ENCODE data around the gene ZMIZ1.
"Not testable (repeated sequence)": the region's sequence is repeated elsewhere in the genome, so short reads cannot be mapped to it uniquely, and the experiment has no call there.

ZMIZ1 gene

GRCh38 chr10:79275431-79275851 is 206.7 kb downstream of the ZMIZ1 start:
- DNase-seq (ENCODE audit: low read depth), result no peak
- H3K4me3 ChIP-seq (ENCODE audit: low read depth, low read length), result no peak overlapping the region

DNA sequence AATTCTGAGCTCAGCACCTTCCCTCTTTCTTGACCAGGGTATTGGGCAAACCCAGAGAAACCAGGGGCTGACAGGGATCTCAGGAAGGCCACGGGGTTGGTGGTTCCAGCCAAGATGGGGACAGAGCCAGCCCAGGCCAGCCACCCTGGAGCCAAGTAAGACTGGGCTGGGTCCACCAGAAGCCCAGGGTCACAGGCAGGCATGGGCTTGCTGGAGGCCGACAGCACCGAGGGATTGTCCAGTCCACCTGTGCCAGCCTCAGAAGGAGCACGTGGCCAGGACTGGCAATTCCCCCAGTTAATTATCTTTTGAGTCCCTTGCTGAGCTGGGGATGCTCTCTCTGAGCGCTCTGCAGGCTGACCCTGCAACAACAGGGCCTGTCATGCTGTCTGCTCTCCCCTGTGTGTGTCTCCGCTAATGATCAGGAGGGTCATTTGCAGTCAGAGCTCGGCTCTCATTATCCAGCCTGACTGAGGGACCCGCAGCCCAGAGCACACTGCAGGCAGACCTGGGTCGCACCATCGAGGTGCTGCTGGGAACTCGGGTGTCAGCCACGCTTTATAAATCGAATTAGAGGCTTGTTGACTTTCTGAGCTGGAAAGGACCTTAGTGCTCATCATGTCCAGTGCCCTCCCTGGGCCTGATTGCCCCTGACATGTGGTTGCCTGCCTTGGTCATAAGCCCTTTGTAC is 209.0 kb downstream of the ZMIZ1 start:
- DNase-seq (ENCODE audit: low read depth), result no peak
- no peak overlapping the region for H3K4me3 ChIP-seq (ENCODE audit: low read depth, low read length)

- H3K4me3 ChIP-seq (ENCODE audit: low read depth, low read length); DNase-seq (ENCODE audit: low read depth): not testable (repeated sequence)
Measured at GRCh38 chr10:79279047-79279446, 210.3 kb downstream of the ZMIZ1 start.

DNA sequence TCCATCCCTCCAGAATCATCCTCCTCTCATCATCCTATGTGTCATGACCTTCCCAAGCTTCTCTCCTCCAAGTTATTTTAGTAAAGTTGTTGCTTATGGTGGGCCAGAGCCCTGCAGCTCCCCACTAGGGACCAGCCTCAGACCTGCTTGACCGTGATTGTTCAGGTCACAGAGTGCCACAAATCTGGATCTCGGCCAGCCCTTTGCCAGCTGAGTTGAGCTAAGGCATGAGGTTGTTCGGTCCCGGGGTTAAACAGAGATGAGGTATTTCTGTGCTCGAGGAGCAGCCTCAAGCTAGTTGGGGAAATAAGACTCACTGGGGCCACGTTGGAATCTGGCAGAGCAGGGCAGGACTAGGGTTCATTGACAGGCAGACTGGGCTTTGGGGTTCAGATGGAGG is 212.2 kb downstream of the ZMIZ1 start:
- DNase-seq (ENCODE audit: low read depth), result no peak
- H3K4me3 ChIP-seq (ENCODE audit: low read depth, low read length), result no peak overlapping the region

DNA sequence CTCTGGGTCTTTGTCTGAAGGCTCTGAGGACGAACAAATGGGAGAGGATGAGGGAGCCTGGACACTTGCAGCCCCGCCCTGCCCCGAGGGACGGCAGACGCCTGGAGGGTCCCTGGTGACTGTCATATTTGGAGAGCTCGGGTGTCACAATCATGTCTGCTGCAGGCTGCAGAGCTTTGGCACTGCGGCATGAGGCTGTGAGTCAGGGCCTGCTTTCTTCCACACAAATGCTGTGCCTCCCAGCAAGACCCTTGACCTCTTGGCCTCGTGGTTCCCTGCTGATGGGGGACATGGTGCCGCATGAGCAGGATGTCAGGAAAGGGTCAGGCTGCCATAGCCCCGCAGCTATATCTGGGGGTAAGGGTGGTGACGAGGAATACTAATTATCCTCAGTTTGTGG is 213.6 kb downstream of the ZMIZ1 start:
- no peak for DNase-seq (ENCODE audit: low read depth)
- H3K4me3 ChIP-seq (ENCODE audit: low read depth, low read length), result no peak overlapping the region

GRCh38 chr10:79283616-79284015 is 214.8 kb downstream of the ZMIZ1 start:
- no peak overlapping the region for H3K4me3 ChIP-seq (ENCODE audit: low read depth, low read length)
- DNase-seq (ENCODE audit: low read depth), result no peak

DNA sequence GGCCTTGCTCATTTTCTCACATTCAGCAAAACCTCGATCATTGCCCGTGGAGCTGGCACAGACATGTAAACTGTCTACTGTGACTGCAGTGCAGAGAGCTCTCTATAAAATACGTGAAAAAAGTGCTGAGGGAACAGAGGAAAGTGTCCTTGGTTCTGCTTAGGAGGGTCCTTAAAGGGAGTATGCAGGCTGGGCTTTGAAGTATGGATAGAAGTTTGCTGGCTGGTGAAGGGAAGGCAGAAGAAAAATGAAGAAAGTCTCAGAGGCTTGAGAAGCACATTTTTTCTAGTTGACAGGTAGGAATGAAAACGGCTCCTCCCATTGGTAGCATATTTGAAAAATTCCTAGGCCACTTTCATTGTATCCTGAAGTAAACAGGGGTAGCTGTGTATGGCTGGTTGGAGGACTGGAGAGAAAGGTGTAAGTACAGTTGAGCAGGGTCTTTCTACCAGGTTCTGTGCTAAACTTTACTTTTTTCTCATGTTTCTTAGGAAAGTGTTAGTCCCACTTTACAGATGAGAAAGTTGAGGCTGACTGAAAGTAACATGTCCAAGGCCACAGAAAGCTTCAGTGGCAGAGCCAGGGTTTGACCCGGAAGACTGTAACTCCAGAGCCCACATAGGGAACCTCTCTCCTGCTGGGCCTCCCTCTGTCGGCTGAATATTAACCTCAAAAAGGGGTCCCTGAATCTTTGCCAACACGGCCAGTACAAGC is 215.5 kb downstream of the ZMIZ1 start:
- DNase-seq (ENCODE audit: low read depth), result no peak
- H3K4me3 ChIP-seq (ENCODE audit: low read depth, low read length), result no peak overlapping the region

DNA sequence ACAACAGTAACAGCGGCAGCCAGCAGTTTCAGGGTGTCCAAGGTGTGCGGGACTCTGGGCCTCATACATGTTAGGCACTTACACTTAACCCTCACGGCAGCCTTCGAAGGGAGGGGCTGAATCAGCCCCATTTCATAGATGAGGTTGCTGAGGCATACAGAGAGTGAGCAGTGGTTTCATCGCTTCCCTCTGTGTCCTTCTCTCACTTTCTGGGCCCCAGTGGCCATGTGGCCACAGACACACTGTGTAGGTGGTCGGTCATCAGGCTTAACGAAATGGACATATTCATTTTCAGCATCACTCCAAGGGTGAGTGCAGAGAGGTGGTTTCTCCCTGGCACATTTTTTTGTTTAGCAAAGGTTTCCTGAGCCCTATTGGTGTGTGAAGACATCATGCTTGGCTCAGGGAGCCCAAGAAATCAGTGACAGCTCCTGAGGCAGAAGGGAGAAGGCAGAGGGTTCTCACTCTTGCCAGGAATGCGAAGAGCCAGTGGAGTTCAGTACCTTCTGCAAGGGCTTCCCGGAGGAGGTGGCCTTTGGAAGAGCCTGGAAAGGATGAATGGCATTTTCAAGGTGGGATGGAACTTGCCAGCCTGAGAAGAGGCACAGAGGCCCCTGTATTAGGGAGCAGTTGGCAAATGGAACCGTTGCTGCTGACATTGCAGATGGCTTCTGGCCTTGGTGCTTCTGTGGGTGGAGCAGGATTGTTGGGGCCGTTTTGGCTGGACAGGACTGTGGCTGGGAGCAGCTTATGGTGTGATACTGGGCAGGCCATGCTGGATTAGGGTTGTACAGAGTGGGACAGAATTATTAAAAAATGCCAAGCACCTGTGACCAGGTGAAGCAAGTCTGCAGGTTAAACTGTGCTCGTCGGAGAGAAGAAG is 216.8 kb downstream of the ZMIZ1 start:
- no peak for DNase-seq (ENCODE audit: low read depth)
- no peak overlapping the region for H3K4me3 ChIP-seq (ENCODE audit: low read depth, low read length)

DNA sequence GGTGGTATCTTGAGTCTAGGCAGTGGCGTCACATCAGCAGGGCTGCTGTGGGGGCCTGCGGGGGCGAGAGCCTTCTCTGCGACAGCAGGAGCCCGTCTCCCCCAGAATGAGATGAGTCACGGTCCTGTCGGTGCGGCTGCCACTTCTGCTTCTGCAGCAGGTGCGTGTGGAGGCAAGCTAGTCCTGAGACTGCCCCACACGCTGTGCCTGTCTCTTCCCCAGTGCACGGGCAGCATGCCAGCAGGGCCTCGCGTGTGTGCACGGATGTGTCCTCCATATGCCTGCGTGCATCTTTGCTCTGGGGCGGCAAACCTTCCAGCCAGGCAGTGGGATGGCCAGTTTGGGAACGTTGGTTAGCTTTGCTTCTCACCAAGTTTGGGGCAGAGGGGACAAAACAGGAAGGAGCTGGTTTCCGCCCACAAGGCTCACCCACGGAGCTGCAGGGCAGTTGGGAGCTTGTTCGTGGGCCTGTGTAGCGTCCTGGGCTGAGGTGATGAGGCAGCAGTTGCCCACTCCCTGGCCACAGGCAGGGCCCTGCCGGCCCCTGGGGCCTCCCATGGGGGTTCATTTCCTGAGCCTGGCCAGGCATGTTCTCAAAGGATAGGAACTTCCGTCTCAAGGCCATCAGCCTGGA is 217.7 kb downstream of the ZMIZ1 start:
- H3K4me3 ChIP-seq (ENCODE audit: low read depth, low read length), result no peak overlapping the region
- DNase-seq (ENCODE audit: low read depth), result no peak

DNA sequence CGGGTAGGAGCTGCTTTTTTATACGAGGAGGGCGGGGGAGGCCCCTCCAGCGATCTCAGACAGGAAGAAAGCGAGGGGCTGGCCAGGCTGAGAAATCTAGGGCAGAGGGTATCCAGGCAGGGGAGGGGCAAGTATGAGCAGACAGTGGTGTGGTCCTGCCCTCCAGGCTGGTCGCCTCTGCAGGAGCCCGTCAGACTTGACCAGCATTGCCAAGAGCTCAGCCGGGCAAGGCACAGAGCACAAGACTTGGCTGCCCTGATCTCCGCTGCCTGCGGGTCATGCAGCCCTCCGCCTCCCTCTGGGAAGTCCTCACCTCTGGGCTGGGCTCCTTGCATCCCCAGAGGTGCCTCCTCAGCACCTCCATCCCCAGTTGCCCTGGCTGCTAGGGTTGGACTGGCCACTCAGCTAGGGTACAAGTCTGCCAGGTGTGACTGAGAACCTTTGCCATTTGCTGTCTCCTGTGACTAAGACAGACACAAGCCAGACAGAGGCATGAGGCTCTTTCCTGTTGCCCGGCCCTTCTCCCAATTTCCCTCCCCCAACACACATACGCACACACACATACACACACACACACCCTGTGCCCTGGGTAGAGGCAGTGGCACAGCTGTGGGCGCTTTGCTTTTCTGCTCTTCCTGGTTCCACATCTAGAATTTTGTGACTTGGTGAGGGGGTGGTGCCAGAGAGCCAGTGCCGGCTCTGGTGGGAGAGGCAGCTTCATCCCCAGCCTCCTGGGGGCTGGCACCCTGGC is 219.4 kb downstream of the ZMIZ1 start:
- DNase-seq (ENCODE audit: low read depth), result no peak
- no peak overlapping the region for H3K4me3 ChIP-seq (ENCODE audit: low read depth, low read length)

DNA sequence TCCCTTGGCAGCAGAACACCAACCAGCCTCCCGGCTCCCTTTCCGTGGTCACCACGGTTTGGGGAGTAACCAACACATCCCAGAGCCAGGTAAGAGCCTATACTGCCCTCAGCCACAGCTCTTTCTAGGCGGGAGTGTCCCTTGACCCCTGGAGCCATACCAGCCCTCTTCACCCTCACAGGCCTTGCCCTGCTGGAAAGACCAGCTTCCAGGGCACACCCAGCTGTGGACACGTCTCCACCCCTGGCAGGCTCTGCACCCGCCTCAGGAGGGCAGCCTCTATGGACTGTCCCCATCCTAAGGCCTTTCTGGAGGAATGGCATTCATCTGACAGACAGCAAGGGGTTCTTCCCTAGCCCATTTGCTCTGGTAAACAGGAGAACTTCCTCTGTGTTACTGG is 221.0 kb downstream of the ZMIZ1 start:
- H3K4me3 ChIP-seq (ENCODE audit: low read depth, low read length), result no peak overlapping the region
- DNase-seq (ENCODE audit: low read depth), result no peak

DNA sequence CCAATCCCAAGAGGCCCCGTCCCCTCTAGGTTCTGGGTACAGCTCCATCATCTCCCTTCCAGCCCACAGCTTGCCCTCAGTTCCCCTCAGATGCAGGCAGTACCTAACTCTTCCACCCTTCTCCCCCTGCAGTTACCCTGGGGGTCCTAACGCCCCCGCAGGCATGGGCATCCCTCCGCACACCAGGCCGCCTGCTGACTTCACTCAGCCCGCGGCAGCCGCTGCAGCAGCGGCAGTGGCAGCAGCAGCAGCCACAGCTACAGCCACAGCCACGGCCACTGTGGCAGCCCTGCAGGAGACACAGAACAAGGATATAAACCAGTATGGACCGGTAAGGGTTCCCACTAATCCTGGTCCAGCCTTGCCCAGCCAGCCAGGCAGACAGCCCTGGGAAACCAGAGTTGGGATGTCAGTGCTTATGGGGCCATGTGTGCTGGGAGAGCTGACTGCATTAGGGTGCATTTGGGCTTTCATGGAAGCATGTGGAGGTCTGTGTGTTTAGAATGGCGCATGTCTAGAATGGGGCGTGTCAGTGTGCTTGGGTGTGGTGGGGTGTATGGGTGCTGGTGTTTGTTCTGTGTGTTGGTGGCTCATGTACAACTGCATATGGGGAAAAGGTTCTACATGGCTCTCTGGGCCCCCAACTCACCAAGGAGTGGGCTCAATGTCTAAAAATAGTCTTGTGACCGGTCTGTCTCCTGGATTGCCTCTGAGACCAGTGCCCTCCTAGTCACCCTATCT is 223.4 kb downstream of the ZMIZ1 start:
- DNase-seq (ENCODE audit: low read depth), result no peak
- no peak overlapping the region for H3K4me3 ChIP-seq (ENCODE audit: low read depth, low read length)

- no peak overlapping the region for H3K4me3 ChIP-seq (ENCODE audit: low read depth, low read length)
- no peak for DNase-seq (ENCODE audit: low read depth)
Measured at GRCh38 chr10:79292891-79293746, 224.4 kb downstream of the ZMIZ1 start.

DNA sequence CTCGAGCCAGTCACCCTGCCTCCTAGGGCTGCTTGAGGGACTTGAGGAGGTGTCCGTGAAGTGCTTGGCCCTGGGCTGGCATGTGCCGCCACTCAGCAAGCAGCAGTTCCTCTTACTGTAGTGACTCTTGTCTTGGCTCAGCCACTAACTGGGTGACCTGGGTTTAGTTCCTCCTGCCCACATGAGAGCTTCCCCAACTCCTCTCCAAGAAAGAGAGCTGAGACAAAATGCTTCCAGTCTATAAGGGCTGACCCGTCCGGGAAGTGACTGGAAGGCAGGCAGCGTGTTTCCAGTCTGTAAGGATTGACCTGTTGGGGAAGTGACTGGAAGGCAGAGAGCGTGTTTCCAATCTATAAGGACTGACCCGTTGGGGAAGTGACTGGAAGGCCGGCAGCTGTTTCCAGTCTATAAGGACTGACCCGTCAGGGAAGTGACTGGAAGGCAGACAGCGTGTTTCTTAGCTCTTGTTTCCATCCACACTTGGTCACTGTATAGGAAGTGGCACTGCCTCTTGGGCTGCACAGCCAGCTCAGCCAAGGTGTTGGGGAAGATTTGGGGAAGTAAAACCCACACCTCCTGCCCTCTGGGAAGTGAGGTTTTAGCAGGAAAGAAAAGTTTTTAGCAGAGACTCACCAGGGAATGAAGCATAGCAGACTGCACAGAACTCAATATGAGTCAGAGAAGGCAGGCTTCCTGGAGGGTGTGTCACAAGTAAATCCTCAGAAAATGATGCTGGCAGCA is 225.2 kb downstream of the ZMIZ1 start:
- no peak overlapping the region for H3K4me3 ChIP-seq (ENCODE audit: low read depth, low read length)
- no peak for DNase-seq (ENCODE audit: low read depth)

DNA sequence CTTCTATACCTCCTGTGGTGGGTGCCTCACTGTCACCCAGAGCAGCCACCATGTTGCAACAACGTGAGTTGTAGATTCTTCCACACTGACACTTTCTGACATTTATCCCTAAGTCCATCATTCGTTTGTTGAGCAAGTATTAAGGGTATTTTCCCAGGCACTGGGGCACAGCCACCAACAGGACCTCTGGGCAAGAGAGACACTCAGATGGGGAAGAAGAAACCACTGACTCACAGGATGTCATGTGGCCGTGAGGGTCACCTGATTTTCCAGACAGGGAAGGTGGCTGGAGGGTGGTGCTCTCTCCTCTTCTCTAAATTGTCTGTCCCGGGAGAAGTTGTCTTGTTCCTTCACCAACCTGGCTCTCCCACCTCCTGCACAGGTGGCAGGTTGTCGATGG is 226.8 kb downstream of the ZMIZ1 start:
- H3K4me3 ChIP-seq (ENCODE audit: low read depth, low read length), result no peak overlapping the region
- DNase-seq (ENCODE audit: low read depth), result no peak

DNA sequence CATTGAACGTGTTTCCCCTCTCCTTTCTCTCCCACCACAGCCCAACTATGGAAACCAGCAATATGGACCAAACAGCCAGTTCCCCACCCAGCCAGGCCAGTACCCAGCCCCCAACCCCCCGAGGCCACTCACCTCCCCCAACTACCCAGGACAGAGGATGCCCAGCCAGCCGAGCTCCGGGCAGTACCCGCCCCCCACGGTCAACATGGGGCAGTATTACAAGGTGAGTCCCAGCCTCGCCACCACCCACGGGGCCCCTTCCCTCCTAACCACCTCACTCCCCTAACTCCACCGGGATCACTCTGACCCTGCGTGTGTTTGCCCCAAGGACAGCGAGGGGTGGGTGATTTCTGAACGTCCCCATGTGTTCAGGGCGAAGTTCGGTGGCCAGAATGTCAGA is 227.7 kb downstream of the ZMIZ1 start:
- H3K4me3 ChIP-seq (ENCODE audit: low read depth, low read length), result no peak overlapping the region
- DNase-seq (ENCODE audit: low read depth), result no peak
